HG02623 (cell line): Measurements from ENCODE around the gene BOD1L1.

Experiments
- ATAC-seq: cut with Tn5 transposase; IDR thresholded peaks from one replicate; pipeline ENCODE4 v1.9.1; 2021; ENCODE audit warnings: moderate library complexity; ENCODE audit not compliant: unreplicated experiment

The BOD1L1 gene

GRCh38 chr4:13626492-13627177 lies 890 bp downstream of the BOD1L1 start:
- ATAC-seq: no peak

DNA sequence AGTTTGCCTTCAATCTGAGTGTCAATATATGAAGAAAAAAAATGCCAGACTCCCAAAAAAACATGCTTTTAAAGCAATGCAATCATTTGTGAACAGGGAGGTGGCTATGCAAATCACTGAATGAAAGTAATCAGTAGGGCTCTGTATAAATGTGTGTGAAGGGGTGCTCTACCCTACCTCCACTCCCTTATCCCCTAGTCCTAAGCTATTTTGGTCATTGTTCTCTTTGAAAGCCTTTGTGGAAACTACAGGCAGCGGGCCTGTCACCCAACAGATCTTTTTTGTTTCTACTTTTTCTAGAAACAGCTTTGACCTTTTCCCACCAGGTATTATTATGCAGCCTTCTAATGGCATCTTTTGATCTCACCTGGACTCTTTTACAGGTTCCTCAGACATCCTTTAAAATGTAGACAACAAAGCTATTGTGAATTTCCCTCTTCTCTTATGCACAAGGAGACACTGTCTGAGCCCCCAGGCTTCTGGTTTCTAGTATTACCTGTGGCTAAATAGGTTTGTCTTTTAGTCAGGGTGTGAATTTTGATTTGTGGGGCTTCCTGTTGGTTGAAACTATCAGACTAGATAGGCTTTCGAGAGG lies 9.2 kb downstream of the BOD1L1 start:
- no peak for ATAC-seq

DNA sequence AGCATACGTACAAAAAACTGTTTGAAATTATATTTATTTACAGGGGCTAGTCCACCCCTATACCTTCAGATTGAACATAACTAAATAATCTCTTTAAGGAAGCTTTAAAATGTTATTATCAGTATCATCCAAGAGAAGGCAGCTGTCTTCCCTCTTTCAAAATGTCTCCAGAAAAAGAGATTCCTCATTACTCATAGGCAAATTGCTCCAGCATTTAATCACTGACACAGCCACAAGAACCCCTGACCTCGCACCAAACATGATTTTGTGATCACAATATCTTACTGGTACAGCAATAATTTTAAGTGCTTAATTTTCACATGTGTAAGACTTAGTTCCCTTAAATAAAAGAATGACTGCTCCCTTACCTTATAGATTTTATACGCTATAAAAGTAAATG lies 9.7 kb downstream of the BOD1L1 start:
- ATAC-seq: no peak

GRCh38 chr4:13616597-13616996 lies 10.9 kb downstream of the BOD1L1 start:
- no peak for ATAC-seq

GRCh38 chr4:13615161-13615560 lies 12.4 kb downstream of the BOD1L1 start:
- peak; percentile 57 for ATAC-seq

- no peak for ATAC-seq
Observed at GRCh38 chr4:13612569-13612968, 15.0 kb downstream of the BOD1L1 start.

DNA sequence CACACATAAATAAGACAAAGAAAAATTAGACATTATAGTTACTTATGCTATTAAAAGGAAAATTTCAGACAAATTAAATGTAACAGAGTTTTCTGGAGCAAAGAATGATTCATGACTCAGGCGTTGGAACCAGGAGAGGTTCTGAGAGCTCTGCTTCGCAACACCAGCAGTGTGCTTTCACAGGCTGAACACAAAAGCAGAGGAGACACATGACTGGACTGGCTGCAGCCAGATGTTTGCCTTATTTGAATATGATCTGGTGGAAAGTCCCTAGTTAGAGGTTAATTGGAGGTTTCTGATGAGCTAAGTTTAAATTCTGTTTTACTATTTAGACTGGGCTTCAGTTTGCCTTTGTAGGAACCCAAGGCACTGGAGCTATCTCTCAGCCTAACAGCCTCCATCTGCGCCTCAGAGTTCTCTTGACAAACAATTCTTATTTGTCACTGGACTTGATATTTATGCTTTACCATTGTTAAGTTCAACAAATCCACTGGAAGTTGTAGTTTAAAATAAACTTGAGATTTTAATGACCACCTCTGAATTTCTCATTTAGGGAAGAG lies 16.2 kb downstream of the BOD1L1 start:
- peak; percentile 93 for ATAC-seq

DNA sequence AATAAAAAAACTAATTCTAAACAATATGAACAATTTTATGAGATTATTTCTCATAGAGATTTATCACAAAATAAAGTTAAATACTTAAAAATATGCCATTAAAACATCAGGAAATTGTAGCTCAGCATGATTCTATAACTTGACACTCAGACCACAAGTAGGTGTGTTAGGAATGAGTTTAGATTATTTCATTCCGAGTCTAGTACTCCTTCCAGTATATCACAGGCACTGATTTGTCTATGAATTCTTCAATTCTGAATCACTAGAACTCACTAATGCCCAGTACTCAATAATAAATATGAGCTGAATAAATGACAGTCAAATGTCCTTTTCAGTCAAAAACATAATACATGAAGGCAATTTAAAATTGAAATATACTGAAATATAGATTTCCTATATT lies 22.2 kb downstream of the BOD1L1 start:
- ATAC-seq: no peak

- no peak for ATAC-seq
Observed at GRCh38 chr4:13601848-13602247, 25.7 kb downstream of the BOD1L1 start.

DNA sequence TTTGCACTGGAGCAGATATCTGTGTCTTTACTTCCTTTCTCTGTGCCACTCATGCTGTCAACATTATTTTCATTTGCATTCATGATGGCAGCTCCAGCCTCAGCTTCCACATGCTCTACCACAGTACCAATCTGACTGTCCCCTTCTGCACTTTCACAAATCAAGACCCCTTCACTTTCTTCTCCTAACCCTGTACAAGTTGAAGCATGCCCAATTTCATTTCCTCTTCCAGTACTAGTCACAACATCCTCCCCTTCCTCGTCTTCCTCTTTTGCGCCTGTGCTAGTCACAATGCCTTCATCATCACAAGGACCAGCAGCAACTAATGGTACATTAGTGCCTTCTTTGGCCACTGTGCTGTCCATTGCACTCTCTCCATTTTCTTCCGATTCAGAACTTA lies 26.5 kb downstream of the BOD1L1 start:
- peak; percentile 68 for ATAC-seq

DNA sequence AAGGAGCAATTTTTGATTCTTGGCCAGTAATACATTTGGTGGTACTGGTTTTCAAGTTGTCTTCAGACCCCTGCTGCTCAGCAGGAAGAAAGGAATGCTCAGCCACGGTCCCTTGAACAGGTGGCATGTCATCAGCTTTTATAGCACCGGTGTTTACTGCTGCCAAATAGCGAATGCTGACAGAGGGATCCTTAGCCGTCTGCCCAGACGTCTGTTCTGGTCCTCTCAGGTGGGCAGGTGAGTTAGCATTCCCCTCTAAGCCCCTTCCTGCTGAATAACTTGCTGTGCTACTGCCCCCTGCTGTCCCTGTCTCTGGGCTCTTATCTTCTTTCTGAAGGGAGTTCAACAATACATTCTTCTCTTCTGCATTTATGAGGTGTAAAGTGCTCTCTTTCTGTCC lies 28.4 kb downstream of the BOD1L1 start:
- ATAC-seq: no peak

DNA sequence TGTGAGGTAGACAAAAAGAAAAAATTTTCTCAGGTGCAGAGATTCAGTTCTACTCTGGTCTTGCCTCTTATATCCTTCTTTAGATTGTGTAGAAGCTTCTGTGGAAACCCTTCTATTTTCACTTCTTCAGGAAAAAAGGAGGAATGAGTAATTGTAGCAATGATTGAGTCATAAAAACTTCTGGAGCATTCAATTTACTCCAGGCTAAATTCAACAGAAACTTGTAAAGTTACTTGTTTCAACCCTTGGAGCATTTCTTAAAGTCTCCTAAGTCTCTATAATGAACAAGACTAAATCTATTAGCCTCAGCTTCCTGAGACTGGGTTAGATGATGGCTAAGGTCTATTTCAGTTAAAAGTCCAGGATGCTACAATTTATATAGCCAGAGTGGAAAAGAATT lies 29.9 kb downstream of the BOD1L1 start:
- no peak for ATAC-seq

DNA sequence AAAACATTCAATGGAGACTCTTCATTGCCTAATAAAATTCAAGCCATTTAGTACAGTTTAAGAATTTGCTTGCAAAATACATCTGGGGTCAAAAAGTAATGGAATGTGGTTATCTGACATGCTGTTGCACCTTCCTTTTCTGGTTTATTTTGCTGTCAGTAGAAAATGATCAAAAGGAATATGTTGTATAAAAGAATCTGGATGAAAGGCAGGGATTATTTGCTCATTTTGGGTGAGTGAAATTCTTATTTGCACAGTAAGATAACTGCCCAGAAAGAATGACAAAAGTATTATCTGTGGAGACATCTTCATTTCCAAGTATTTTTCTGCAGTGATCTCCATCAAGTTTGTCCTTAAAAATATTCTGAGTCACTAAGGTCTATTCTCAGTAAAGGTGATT lies 30.4 kb downstream of the BOD1L1 start:
- no peak for ATAC-seq

DNA sequence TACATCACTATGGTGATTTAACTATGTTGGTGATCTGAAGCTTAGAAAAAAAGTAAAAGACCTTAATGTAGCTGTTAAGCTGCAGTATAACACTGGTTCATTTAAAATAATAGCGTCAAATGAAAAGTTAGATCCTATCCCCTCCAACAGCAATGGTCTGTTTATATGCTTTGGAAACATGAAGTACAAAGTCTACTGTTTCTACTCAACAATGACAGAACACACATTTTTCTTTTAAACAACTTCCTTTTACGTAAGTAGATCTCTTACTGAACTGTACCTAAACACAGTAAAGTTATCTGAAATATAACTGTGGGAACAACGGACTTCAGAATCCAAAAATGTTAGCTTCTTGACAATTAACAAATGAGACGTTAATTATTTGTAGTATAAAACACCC lies 35.3 kb downstream of the BOD1L1 start:
- no peak for ATAC-seq

GRCh38 chr4:13590766-13591165 lies 36.8 kb downstream of the BOD1L1 start:
- no peak for ATAC-seq

- no peak for ATAC-seq
Observed at GRCh38 chr4:13588954-13589353, 38.6 kb downstream of the BOD1L1 start.

GRCh38 chr4:13584481-13584880 lies 43.0 kb downstream of the BOD1L1 start:
- ATAC-seq: no peak

DNA sequence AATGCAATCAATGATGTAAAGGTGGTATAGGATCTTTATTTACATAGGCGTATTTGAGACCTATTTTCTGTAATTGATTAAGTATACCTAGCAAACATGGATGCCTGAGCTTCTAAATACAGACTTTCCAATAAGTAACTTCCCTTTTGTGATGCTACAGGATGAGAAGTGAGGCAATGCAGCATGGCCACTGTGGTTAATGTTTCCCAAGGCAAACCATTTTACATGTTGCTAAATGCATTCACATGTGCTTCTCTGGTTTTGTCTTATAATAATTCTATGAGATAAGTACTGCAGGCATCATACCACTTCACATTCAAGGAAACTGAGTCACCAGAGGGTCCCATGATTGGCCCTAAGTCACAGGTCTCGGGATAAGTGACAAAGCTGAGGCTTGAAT lies 47.5 kb downstream of the BOD1L1 start:
- no peak for ATAC-seq

DNA sequence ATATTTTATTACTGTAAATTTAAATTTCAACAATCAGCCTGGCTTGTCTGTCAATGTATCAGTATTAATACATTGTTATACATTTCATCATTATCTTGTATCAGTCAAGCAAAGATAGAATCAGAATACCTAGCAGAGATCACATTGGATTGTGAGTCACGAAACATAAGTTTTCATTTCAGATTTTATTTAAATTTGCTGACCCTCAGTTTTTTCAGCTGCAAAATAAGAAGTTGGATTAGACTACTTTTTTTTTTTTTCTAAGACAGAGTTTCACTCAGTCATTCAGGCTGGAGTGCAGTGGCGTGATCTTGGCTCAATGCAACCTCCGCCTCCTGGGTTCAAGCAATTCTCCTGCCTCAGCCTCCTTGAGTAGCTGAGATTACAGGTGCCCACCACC lies 49.9 kb downstream of the BOD1L1 start:
- no peak for ATAC-seq

- ATAC-seq: no peak
Observed at GRCh38 chr4:13570916-13571315, 56.6 kb downstream of the BOD1L1 start.

DNA sequence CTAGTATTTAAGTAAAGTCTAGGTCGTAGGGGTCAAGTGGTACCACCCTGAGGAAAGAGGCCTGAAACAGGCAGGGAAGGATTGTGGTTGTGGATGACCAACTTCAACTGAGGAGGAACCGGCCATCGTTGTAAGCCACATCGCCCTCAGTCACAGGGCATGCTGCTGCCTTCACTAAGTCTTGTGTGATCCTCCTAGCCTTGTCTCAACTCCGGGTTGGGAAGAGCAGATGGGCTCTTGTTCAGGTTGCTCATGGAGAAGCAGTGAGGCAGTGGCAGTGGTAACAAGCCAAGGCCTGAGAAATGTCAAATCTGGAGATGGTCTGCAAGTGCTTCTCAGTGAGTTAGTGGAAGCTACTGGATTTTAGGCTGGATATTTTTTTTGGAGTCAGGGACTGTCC lies 60.4 kb downstream of the BOD1L1 start:
- no peak for ATAC-seq

GRCh38 chr4:13562876-13563275 lies 64.6 kb downstream of the BOD1L1 start:
- ATAC-seq: no peak

DNA sequence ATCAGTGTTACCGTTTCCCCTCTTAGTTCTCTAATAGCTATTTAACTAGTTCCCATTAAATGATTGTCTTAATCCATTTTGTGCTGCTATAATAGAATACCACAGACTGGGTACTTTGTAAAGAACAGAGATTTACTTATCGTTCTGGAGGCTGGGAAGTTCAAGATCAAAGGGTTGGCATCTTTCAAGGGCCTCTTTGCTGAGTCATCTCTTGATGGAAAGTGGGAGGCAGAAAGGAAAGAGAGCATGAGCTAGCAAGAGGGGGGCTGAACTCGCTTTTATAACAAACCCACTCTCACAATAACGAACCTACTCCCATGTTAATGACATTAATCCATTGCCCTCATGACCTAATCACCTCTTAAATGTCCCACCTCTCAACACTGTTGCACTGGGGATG lies 65.9 kb downstream of the BOD1L1 start:
- no peak for ATAC-seq
